ENCODE data around the gene ILF3.
A peak's percentile ranks its signal among the peaks of the same experiment; 100 is the strongest.

ILF3 gene

DNA sequence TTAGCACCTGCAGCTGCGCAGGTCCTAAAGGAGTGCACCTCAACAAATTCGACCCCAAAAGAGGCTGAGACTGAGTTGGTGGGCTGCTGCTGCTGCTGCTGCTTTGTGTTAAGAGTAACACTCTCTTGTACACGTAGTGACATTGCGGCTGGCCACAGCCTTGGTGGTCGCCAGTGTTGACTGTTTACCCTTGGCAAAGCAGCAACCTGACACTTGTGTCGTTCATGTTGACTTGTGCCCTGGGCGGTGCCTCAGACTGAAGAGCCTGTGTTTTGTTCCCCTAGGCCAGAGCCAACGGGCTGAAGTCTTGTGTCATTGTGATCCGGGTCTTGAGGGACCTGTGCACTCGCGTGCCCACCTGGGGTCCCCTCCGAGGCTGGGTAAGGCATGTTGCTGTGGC, 24.7 kb downstream of the ILF3 start:
- DNase-seq = no peak

DNA sequence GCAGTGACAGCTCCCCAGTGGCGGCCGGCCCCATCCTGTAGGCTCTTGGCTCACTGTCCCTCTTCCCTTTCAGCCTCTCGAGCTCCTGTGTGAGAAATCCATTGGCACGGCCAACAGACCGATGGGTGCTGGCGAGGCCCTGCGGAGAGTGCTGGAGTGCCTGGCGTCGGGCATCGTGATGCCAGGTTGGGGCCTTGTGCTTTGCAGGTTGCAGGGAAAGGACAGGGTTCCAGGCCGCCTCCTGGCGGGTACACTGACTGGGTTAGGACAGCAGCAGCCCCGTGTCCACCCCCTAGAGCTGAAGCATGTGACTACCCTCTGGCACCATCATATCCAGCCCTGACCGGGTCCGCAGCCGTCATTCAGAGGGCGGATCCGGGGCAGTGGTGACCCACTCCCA, 25.6 kb downstream of the ILF3 start:
- DNase-seq = no peak

DNA sequence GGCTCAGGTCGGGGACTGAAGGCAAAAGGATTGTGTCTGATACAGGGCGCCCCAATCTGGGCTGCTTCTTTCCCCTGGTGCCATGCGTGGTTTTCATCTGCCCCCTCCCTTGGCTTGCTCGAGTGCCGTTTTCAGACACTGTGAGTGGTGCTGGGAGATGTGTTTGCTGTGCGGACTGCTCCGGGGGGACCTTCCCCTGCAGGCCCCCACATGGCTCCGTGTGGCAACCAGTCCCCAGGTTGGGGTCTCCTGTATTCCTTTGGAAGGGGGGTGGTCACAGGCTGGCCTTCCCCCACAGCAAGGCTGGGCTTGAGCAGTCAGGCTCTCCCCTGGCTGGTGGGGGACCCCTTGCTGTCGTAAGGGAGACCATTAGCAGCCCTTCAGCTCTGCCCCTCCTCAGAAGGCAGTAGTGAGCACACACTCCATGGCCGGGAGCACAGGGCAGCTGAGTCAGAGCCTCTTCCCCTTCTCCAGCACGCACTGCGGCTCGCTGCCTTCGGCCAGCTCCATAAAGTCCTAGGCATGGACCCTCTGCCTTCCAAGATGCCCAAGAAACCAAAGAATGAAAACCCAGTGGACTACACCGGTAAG, 26.5 kb downstream of the ILF3 start:
- no peak for DNase-seq

DNA sequence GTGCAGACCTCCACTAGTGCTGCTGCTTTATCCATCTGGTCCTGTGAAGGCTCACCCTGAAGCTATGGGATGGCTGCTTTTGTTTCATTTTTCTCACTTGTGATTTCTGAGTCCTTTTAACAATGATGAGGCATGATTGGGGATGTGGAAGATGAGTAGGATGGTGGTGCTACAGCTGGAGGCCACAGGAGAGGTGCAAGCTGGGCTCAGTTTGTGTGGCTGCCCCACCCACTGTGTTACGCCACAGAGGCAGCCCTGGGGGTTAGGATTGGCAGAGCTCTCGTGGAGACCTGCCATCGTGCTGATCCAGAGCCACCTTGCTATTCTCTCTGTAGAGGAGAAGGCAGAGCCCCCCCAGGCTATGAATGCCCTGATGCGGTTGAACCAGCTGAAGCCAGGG, 27.5 kb downstream of the ILF3 start:
- no peak for DNase-seq

DNA sequence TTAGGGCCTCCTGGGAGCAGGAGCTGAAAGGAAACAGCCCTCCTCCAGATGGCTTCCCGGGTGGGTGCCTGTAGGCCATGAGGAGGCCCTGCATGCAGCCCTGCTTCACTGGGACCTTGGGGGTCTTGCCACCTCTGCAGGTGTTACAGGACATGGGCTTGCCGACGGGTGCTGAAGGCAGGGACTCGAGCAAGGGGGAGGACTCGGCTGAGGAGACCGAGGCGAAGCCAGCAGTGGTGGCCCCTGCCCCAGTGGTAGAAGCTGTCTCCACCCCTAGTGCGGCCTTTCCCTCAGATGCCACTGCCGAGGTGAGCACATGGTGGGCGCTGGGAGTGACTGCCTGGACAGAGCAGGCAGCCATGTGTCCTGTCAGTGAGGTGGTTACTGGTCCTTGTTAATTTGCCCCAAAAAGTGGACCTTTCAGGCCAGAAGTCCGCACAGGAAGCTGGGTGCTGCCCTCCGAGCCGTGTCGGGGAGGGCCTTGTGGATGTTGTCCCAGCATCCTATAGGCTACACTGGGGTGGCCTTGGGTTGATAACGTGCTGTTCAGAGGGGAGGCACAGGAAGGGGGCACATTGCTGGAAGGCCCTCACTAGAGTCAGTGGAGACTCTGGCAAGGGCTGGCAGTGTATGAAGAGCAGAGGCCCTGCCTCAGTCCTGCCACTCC, 28.4 kb downstream of the ILF3 start:
- no peak for DNase-seq

DNA sequence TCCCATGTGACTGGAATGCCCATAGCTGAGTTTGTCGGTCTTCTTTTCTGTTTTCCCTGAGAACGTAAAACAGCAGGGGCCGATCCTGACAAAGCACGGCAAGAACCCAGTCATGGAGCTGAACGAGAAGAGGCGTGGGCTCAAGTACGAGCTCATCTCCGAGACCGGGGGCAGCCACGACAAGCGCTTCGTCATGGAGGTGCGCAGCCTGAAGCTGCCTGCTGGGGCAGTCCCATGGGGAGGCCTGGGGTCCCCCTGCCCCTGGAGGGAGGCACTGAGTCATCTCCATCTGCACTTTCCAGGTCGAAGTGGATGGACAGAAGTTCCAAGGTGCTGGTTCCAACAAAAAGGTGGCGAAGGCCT, 28.9 kb downstream of the ILF3 start:
- DNase-seq = no peak

DNA sequence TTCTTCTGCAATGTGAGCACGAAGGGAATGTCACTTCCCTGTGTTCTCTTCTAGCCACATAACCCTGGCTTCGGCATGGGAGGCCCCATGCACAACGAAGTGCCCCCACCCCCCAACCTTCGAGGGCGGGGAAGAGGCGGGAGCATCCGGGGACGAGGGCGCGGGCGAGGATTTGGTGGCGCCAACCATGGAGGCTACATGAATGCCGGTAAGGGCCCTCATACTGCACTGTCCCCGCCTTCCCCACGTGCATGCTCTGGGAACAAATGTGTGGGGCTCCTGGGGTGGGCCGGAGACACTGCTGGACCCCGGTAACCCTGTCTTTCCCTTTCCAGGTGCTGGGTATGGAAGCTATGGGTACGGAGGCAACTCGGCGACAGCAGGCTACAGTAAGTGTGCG, 29.4 kb downstream of the ILF3 start:
- no peak for DNase-seq

DNA sequence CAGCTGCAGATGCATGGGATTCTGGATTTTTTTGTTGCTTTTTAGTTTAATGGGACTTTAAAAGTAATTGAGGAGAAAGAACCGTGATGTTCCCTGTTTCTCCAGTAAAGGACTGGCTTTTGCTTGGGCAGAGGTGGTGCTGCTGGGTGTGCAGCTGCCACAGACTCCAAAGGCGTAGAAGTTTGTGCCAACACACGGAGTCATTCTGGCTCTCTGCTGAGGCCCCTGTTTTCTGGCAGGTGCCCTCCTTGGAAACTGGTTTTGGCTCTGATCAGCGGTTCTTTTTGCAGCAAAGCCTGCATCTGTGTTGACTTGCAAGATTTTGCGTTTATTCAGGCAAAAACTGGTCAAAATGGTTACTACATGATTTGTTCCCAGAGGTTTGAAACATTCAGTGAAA, 31.1 kb downstream of the ILF3 start:
- DNase-seq = no peak

DNA sequence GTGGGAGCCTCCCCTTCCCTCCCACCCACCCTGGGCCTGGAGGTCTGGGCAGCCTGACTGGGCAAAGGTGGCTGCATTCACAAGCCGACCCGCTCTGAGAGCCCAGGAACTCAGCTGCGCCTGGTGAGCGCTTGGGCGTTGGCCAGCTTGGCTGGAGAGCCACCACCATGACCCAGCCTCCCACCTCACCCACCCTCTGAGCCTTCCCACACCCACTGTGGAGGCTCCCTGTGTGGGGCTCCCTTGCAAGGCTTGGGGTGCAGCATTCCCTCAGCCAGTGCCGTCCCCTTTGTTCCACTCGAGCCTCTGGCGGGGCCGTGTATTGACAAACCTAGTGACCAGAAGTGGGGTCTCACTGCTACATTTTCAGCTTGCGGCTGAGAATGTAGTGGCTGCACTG, 32.0 kb downstream of the ILF3 start:
- DNase-seq = no peak

DNA sequence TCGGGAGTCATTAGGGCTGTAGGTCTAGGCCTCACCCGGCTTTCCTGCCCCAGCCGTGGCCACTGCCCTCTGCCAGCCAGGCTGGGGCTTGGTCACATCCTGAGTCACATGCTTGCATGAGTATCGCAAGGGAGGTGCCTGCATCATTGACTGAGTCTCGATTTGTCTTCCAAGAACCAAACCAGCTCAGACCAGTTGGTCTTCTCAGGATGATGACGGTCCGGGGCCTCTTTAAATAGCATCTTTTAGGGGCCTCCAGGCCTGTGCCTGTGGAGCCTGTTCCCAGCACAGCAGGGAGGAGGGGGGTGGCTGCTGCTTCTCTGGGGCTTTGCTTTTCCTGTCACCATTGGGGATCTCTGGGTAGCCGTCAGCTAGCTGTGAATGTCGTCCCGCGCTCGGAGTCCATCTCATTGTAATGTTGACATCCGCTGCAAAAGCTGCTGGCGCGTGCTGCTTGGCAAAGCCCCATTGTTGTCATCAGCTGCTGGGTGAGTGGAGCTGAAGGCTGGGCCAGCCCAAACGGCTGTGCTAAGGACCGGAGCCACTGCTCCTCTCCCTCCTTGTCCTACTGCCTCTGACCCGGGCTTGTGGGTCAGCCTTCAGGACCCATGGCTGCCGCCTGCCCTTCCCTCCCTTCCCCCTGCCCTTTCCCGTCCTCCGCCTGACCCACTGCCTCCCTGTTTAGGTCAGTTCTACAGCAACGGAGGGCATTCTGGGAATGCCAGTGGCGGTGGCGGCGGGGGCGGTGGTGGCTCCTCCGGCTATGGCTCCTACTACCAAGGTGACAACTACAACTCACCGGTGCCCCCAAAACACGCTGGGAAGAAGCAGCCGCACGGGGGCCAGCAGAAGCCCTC, 32.7 kb downstream of the ILF3 start:
- DNase-seq = no peak

DNA sequence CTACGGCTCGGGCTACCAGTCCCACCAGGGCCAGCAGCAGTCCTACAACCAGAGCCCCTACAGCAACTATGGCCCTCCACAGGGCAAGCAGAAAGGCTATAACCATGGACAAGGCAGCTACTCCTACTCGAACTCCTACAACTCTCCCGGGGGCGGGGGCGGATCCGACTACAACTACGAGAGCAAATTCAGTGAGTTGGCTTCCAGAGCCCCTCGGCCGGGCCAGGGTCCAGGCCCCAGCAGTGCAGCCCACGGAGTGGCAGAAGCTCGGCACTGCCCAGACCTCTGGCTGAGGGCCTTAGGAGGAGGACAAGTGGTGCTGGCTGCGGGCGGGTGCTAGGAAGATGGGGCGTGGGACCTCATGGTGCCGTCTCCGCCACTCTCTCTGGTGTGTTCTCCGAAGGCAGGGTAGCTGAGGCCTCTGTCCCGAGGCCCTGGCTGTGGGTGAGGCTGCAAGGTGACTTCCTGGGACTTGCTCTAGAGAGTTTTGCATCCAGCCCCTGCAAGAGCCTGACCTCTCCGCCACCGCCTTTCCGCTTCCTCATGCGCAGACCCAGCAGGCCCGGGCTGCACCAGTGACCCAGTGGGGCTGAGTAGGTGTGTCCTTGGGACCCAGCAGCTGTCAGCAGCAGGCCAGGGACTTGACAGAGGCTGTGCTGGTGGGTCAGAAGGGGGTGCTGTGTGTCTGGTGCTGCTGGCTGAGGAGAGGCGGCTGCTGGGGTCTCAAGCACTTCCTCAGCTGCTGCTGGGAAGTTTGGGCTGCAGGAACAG, 33.6 kb downstream of the ILF3 start:
- no peak for DNase-seq

DNA sequence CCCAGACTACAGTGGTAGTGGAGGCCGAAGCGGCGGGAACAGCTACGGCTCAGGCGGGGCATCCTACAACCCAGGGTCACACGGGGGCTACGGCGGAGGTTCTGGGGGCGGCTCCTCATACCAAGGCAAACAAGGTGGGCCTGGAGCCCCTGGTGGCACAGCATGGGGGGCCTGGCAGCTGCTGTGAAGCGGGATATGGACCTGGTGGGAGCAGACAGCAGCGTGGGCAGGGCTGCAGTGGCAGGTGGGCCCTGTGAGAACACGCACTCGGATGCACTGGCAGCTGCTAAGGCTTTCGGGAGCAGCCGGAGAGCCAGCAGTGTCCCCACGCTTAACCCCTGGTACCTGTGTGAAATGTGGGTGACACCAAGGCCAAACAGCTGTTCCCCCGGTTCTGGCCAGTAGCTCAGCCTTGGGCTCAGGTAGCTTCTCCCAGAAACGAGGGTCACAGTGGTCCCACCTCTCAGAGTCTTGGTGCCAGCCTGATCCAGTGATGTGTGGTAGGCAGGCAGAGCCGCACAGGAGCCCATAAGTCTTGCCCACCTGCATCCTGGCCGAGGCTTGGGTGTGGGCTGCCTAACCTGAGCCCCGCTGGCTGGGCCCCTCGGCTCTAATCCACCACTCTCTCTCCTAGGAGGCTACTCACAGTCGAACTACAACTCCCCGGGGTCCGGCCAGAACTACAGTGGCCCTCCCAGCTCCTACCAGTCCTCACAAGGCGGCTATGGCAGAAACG, 34.6 kb downstream of the ILF3 start:
- DNase-seq = no peak

DNA sequence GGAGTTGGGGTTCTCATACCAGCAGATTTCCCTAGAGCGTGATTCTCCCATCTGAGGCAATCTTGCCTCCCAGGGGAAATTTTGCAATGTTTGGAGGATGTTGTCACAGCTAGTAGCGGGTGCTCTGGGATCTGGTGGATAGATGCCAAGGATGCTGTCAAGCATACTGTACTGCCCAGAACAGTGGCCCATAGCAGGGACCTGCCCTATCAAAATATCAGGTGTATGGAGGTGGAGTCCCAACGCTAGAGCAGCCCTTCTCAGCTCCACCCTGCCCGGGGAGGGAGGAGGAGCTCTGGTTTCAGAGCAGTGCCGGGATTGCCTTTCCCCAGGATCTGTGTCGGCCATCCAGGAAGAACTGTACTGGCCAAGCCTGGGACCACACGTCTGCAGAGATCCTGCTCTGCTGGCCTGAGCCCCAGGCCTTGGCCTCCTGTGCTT, 36.2 kb downstream of the ILF3 start:
- DNase-seq = no peak

DNA sequence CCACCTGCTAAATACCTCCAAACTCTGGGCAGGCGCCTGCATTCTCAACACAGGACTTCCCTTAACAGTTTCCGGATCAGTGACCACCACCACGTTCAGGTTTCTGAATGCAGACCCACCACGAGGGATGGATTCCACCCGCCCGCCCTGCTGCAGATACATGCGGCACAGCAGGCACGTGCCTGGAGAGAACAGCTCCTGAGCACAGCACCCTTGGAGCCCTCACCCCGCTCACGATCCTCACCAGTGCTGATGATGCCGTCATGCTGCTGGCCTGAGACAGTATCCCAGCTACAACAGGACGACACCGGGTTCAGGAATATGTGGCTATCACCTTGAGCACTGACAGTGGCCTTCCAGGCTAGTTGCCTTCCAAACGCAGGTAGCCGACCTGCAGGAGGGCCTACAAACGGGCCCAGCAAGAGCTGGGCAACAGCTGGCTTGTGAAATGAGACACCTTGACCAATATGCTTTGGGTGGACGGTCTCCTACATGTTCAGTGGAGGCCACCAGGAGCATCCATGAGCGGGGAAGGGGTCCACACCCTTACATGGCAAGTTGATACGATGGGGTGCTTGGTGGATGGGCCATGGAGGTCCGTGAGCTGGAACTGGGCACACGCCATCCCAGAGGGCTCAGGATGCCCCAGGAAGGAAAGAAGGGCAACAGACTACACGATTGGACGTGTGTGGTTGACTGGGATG, 37.2 kb downstream of the ILF3 start:
- no peak for DNase-seq

DNA sequence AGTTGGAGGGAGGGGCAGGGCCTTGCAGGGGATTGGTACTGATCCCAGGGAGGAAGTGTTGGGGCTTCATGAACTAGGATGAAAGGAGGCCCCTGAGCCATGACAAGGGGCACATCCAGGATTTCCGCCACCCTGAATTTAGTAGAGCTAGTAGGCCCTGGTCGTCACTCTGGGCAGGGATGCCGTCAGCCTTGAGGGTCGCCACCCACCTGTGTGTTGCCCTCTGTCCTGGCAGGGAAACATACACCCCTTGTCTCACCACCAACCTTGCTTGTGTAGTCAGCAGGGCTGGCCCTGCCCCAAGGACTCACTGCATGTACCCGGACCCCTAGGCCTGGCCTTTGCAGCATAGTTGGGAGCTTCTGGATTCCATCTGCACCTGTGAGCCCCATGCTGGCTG, 37.7 kb downstream of the ILF3 start:
- DNase-seq = no peak

DNA sequence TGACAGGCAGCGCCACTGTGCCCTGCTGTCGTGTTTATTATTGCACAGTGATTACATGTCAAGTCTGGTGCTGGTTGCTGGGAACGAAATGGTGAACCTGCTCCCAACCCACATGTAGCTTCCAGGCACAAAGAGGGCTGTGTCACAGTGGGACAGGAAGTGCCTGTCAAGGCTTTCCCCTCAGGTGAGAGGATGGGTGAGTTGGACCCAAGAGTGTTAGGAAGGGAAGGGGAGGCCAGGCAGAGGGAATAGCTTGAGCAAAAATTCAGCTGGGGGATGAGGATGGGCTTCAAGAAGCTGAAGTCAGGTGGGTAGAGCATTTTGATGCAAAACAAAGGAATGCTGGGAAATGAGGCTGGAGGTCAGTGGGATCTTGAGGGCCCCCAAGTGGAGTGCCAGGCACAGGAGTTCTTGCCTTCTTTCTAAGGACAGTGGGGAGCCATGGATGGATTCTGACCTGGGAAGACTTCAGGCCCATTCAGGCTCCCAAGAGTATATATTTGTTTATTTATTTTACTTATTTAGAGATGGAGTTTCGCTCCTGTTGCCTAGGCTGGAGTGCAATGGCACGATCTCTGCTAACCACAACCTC, 38.6 kb downstream of the ILF3 start:
- no peak for DNase-seq

DNA sequence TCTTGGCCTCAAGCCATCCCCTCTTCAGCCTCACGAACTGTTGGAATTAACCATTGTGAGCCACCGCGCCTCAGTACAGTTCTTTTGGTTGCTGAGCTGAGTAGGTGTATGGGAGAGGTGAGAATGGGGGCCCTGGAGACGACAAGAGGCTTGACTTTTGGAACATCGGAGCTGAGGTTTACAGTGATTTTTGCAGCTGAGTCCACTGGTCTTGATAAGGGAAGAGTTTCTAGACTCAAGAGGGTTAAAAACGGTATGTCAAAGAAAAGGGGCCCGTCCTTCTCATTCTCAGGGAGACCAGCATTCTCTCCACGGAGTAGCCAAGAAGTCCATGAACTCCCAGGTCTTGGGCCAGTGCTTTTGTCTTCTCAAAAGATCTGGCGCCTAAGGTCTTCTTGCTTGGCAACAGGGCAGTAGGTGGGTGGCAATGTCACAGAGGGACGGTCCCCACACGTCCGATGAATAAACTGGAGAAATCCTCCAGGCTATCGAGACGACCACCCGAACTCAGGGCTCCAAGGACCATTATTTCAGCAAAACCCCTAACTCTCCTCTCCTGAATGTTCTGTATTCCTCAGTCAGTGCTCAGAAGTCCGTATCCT, 40.7 kb downstream of the ILF3 start:
- DNase-seq = no peak

DNA sequence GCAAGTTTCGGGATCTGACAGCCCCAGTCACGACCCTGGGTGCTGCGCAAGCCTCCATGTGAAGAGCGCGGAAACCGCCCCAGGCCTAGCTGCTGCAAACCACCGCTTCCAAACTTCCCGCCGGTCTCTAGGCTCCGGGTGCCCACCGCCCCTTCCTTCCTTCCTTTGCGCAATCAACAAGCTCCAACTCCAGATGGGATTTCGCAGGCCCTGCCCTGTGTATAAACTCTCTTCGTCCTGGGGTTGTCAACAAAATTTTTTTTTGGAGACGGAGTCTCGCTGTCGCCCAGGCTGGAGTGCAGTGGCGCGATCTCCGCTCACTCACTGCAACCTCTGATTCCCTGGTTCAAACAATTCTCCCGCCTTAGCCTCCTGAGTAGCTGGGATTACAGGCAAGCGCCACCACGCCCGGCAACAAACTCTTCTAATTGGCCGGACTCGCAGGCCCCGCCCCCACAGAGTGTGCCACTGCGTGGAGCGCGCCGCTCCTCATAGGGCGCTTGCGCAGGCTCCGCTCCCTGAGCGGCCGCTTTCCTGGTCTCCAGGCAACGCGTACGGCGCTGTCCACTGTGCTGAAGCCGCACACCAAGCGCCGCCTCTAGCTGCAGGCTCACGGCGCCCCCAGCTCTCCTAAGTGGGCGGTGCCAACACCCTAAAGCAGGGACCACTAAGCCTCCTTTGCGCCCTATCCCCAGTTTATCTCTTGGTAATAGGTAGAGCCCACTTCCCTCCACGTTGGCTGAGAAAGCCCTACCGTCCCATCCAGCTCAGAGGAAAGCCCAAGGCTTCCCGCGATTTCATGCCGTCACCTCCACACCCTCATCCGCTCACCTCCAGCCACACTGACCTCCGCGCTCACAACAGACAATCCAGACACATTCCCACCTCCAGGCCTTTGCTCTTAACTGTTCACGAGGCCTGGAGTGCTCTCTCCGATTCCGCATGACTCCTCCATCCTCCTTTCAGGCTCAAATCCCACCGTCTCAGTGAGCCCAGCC, 41.6 kb downstream of the ILF3 start:
- DNase-seq = peak; percentile 65 to 79

DNA sequence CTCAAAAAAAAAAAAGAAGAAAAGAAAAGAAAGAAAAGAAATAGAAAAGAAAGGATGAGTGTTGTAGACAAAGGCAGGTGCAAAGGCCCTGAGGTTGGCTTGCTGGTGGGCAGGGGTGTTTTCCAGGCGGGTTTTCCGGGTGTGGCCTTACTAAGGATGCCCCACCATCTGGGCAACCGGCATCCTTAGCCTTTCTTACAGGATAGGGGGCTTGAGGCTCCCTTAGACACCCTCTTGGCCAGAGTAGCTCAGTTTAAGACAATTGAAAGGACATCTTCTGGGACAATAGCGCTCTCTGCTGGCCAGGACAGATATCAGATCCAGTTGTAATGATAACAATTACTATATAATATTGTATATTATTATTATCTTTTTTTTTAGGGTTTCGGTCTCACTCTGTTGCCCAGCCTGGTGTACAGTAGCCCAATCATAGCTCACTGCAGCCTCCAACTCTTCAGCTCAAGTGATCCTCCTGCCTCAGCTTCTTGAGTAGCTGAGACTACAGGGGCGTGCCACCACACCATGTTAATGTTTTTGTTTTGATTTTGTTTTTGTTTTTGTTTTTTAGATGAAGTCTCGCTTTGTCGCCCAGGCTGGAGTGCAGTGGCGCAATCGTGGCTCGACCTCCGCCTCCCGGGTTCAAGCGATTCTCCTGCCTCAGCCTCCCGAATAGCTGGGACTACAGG, 45.6 kb downstream of the ILF3 start:
- peak in 1 of 2 experiments; percentile 75 for DNase-seq

All from SW 1271 (cell line).